Caco-2 (cell line): Measurements from ENCODE around the gene MAGEB4. TPM values are rescaled to one million over a fixed set of nuclear protein-coding genes. Genes with fewer than 3 reads are reported as not detected.
"Not testable (repeated sequence)": the region's sequence is repeated elsewhere in the genome, so short reads cannot be mapped to it uniquely, and the experiment has no call there.

ENCODE experiments used
- Bru-seq: library from RNA; stranded (reverse); fragments of 400-500 nt; gene quantifications from one replicate; lab custom pipeline; 2021; lab: Mats Ljungman, UMichigan
- BruChase-seq, 2 experiments: library from RNA; stranded (reverse); fragments of 400-500 nt; gene quantifications; one replicate each; lab custom pipeline; 2021; lab: Mats Ljungman, UMichigan
- BruUV-seq: library from RNA; stranded (reverse); fragments of 400-500 nt; replicated peaks from 2 replicates; lab custom pipeline; 2021; lab: Mats Ljungman, UMichigan
- CTCF ChIA-PET: fragments of 300-600 bp; sonication (Branson Sonifier 250); formaldehyde crosslinking; loops from one replicate; lab custom pipeline; 2022; ENCODE audit warnings: antibody characterized with exemption; lab: Charles Lee
- POLR2A ChIA-PET: fragments of 300-600 bp; sonication (Branson Sonifier 250); formaldehyde crosslinking; loops from one replicate; lab custom pipeline; 2022; ENCODE audit warnings: antibody characterized with exemption; lab: Charles Lee
- DNase-seq, 2 experiments: peaks; one replicate each; pipeline versions ENCODE4 v3.0.0 to v3.0.0-alpha.2; 2020 to 2022
- H3K27me3 ChIP-seq: replicated peaks from 2 replicates; pipeline ENCODE4 v1.6.0; 2011; ENCODE audit warnings: low read length; ENCODE audit not compliant: control insufficient read depth, insufficient read depth
- H3K36me3 ChIP-seq: 2 replicates; pipeline ENCODE4 v1.5.1; 2011; ENCODE audit warnings: low read length; ENCODE audit not compliant: control insufficient read depth, insufficient read depth
- H3K4me1 ChIP-seq: fragments of 250-450 bp; sonication (Bioruptor Pico); 2 replicates; pipeline ENCODE4 v1.5.1; 2020; ENCODE audit warnings: mild to moderate bottlenecking
- H3K4me3 ChIP-seq: 2 replicates; pipeline ENCODE4 v1.5.1; 2011; ENCODE audit warnings: low read depth, mild to moderate bottlenecking, control low read depth, low read length
- H3K9me3 ChIP-seq: fragments of 250-450 bp; sonication (Bioruptor Pico); 2 replicates; pipeline ENCODE4 v1.5.1; 2020; ENCODE audit warnings: mild to moderate bottlenecking, moderate library complexity
- H3K27ac Mint-ChIP-seq: one replicate; pipeline ENCODE4 v1.8.0; 2022; ENCODE audit warnings: mixed read lengths; ENCODE audit not compliant: unreplicated experiment
- H3K27me3 Mint-ChIP-seq: one replicate; pipeline ENCODE4 v1.8.0; 2022; ENCODE audit warnings: mixed read lengths; ENCODE audit not compliant: insufficient read depth, unreplicated experiment
- H3K36me3 Mint-ChIP-seq: one replicate; pipeline ENCODE4 v1.8.0; 2022; ENCODE audit warnings: mild to moderate bottlenecking, mixed read lengths; ENCODE audit not compliant: insufficient read depth, unreplicated experiment
- H3K4me1 Mint-ChIP-seq: one replicate; pipeline ENCODE4 v1.8.0; 2022; ENCODE audit warnings: low read depth, mixed read lengths; ENCODE audit not compliant: unreplicated experiment
- H3K4me3 Mint-ChIP-seq: one replicate; pipeline ENCODE4 v1.8.0; 2022; ENCODE audit warnings: mild to moderate bottlenecking, moderate library complexity, mixed read lengths; ENCODE audit not compliant: unreplicated experiment
- H3K9me3 Mint-ChIP-seq: one replicate; pipeline ENCODE4 v1.8.0; 2022; ENCODE audit warnings: mixed read lengths; ENCODE audit not compliant: unreplicated experiment
- intact Hi-C: fragments of 100-400 bp; cut with micrococcal nuclease; formaldehyde crosslinking; loops from one replicate; pipeline ENCODE4 v1.10.0; 2022; ENCODE audit not compliant: unreplicated experiment
- long read RNA-seq: library from polyadenylated mRNA; stranded (forward); transcript quantifications from one replicate; pipeline ENCODE4 v2.0.0, GENCODE V29; 2022
- total RNA-seq: library from RNA; stranded (reverse); gene quantifications from 2 replicates; pipeline ENCODE4 v1.2.3, GENCODE V29; 2022
- TF ChIP-seq, protein P1 (sequence below), 2 experiments: fragments of 200-600 bp in 1 of 2; IDR thresholded peaks; 1 replicate in 1 of 2; 2 replicates in 1 of 2; pipeline versions ENCODE4 v1.5.1 to v1.8.0; 2011 to 2022; ENCODE audit warnings: antibody characterized with exemption in 1 of 2, control low read depth in 1 of 2, inconsistent platforms in 1 of 2, low read depth in 1 of 2, low read length in 1 of 2, mild to moderate bottlenecking in 1 of 2, moderate library complexity in 1 of 2; ENCODE audit not compliant: insufficient read depth in 1 of 2, severe bottlenecking in 1 of 2, unreplicated experiment in 1 of 2

Gene MAGEB4, protein sequence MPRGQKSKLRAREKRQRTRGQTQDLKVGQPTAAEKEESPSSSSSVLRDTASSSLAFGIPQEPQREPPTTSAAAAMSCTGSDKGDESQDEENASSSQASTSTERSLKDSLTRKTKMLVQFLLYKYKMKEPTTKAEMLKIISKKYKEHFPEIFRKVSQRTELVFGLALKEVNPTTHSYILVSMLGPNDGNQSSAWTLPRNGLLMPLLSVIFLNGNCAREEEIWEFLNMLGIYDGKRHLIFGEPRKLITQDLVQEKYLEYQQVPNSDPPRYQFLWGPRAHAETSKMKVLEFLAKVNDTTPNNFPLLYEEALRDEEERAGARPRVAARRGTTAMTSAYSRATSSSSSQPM
- total RNA-seq (not detected in 2 replicates), Bru-seq, nascent RNA (not detected), BruChase-seq, experiment 1, labeled RNA remaining after a 2-hour chase (not detected), BruChase-seq, experiment 2, labeled RNA remaining after a 6-hour chase (not detected)
- long read RNA-seq = 0 reads

GRCh38 chrX:30241724-30242415 lies at the start of gene MAGEB4:
MAGEB4 (plus strand) TSS chrX:30242000; CDS start chrX:30242136, 136 bp downstream.
- no TSS peak for BruUV-seq
- Histone ChIP-seq H3K27me3 (no peaks in the 10 kb centered on the region), H3K4me1 (no peaks in the 10 kb centered on the region), H3K9me3 (no peaks in the 10 kb centered on the region), H3K36me3 (no peaks in the 10 kb centered on the region), H3K4me3 (no peak within 1 kb of the TSS)
- ChIA-PET POLR2A (no interaction called here), CTCF (no interaction called here)
- no peaks in the 10 kb centered on the region for H3K36me3 Mint-ChIP-seq
- intact Hi-C loops = no loop called here
- no peaks in the 10 kb centered on the region for H3K4me1 Mint-ChIP-seq
- H3K9me3 Mint-ChIP-seq = no peaks in the 10 kb centered on the region
- H3K27me3 Mint-ChIP-seq = peaks cover 3% of the 10 kb centered on the region
- TF ChIP-seq, protein P1, sequence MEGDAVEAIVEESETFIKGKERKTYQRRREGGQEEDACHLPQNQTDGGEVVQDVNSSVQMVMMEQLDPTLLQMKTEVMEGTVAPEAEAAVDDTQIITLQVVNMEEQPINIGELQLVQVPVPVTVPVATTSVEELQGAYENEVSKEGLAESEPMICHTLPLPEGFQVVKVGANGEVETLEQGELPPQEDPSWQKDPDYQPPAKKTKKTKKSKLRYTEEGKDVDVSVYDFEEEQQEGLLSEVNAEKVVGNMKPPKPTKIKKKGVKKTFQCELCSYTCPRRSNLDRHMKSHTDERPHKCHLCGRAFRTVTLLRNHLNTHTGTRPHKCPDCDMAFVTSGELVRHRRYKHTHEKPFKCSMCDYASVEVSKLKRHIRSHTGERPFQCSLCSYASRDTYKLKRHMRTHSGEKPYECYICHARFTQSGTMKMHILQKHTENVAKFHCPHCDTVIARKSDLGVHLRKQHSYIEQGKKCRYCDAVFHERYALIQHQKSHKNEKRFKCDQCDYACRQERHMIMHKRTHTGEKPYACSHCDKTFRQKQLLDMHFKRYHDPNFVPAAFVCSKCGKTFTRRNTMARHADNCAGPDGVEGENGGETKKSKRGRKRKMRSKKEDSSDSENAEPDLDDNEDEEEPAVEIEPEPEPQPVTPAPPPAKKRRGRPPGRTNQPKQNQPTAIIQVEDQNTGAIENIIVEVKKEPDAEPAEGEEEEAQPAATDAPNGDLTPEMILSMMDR (IDR thresholded peaks at IDR 0.05; ENCODE audit: insufficient read depth in 1 of 2, low read depth in 1 of 2, low read length in 1 of 2, severe bottlenecking in 1 of 2, unreplicated experiment in 1 of 2) = no peak
- H3K27ac Mint-ChIP-seq = no peak within 1 kb of the TSS
- DNase-seq = no peak
- no peak within 1 kb of the TSS for H3K4me3 Mint-ChIP-seq

DNA sequence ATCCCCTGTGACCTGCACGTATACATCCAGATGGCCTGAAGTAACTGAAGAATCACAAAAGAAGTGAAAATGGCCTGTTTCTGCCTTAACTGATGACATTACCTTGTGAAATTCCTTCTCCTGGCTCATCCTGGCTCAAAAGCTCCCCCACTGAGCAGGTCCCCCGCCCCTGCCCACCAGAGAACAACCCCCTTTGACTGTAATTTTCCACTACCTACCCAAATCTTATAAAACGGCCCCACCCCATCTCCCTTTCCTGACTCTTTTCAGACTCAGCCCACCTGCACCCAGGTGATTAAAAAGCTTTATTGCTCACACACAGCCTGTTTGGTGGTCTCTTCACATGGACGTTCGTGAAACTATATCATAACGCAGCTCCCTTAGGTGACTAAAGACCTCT lies 47.9 kb upstream of the MAGEB4 start:
- H3K4me1 Mint-ChIP-seq, H3K36me3 ChIP-seq, POLR2A ChIA-PET, H3K4me3 ChIP-seq, BruUV-seq, H3K36me3 Mint-ChIP-seq, H3K27me3 ChIP-seq, H3K9me3 Mint-ChIP-seq, H3K27ac Mint-ChIP-seq, H3K27me3 Mint-ChIP-seq, DNase-seq, CTCF ChIA-PET, H3K9me3 ChIP-seq, intact Hi-C loops, H3K4me3 Mint-ChIP-seq, H3K4me1 ChIP-seq: not testable (repeated sequence)

GRCh38 chrX:30196322-30196721 lies 45.5 kb upstream of the MAGEB4 start:
- CTCF ChIA-PET = interaction anchor here (0.6 kb wide), 1 partner anchor 166 kb away, joined by 3 read pairs; no protein-coding TSS in a partner anchor
- no TSS peak for BruUV-seq
- no peaks in the 10 kb centered on the region for H3K27me3 ChIP-seq

More at GRCh38 chrX:30196322-30196721, 45.5 kb upstream of the MAGEB4 start:
- no peaks in the 10 kb centered on the region for H3K27me3 Mint-ChIP-seq
- no peaks in the 10 kb centered on the region for H3K4me1 ChIP-seq
- no peaks in the 10 kb centered on the region for H3K36me3 ChIP-seq
- H3K36me3 Mint-ChIP-seq = no peaks in the 10 kb centered on the region
- intact Hi-C loops = loop anchor here (1.0 kb wide), 1 partner anchor 54 kb away; no protein-coding TSS in a partner anchor
- POLR2A ChIA-PET = no interaction called here
- H3K9me3 Mint-ChIP-seq = no peaks in the 10 kb centered on the region
- no peaks in the 10 kb centered on the region for H3K9me3 ChIP-seq
- TF ChIP-seq, protein P1 (IDR thresholded peaks at IDR 0.05; ENCODE audit: insufficient read depth in 1 of 2, low read depth in 1 of 2, low read length in 1 of 2, severe bottlenecking in 1 of 2, unreplicated experiment in 1 of 2) = peak in 1 of 2 experiments; percentile 24
- H3K4me3 Mint-ChIP-seq = no peak overlapping the region
- DNase-seq = no peak
- H3K4me3 ChIP-seq = no peak overlapping the region
- no peaks in the 10 kb centered on the region for H3K4me1 Mint-ChIP-seq
- H3K27ac Mint-ChIP-seq = no peak overlapping the region
